SK-N-SH (cell line): ENCODE results near the gene SH3BGRL2. TPM values are rescaled to one million over a fixed set of nuclear protein-coding genes. Genes with fewer than 3 reads are reported as not detected.

ENCODE experiments used
- CTCF ChIA-PET: fragments of 300-600, 350-600 bp; formaldehyde crosslinking; extraction: SDS; loops from one replicate; lab custom pipeline; 2021; lab: Yijun Ruan, JAX
- POLR2A ChIA-PET: fragments of 350-600 bp; sonication (Branson Sonifier 250); formaldehyde crosslinking; extraction: SDS; loops from one replicate; lab custom pipeline; 2020; ENCODE audit warnings: antibody characterized with exemption, inconsistent platforms; lab: Yijun Ruan, JAX
- DNase-seq: peaks from one replicate; pipeline ENCODE4 v3.0.0; 2012
- H2AFZ ChIP-seq: fragments of 200-600 bp; sonication (generic); 2 replicates; pipeline ENCODE4 v1.8.1; 2016; ENCODE audit warnings: antibody characterized with exemption, mild to moderate bottlenecking, low read depth
- H3F3A ChIP-seq: fragments of 200-600 bp; sonication (generic); replicated peaks from 2 replicates; pipeline ENCODE3; 2016; ENCODE audit warnings: antibody characterized with exemption, mild to moderate bottlenecking; ENCODE audit not compliant: insufficient read depth
- H3K27ac ChIP-seq, 2 experiments: fragments of 200-500 bp in 1 of 2; fragments of 200-600 bp in 1 of 2; sonication (Bioruptor generic) in 1 of 2; sonication (generic), shearing (Covaris generic) in 1 of 2; 2 replicates each; pipeline versions ENCODE4 v1.5.1 to v1.6.1; 2014 to 2016; ENCODE audit warnings: low read depth in 2 of 2, inconsistent platforms in 1 of 2, low read length in 1 of 2, mild to moderate bottlenecking in 1 of 2, mixed read lengths in 1 of 2
- H3K27me3 ChIP-seq: fragments of 200-600 bp; sonication (generic), shearing (Covaris generic); 2 replicates; pipeline ENCODE4 v1.6.1; 2016; ENCODE audit warnings: mixed run types; ENCODE audit not compliant: insufficient read depth
- H3K36me3 ChIP-seq, 2 experiments: fragments of 200-500 bp in 1 of 2; fragments of 200-600 bp in 1 of 2; sonication (Bioruptor generic) in 1 of 2; sonication (generic) in 1 of 2; replicated peaks in 1 of 2; 2 replicates each; pipeline versions ENCODE3 to v1.5.1; 2014 to 2016; ENCODE audit warnings: low read length in 1 of 2, mild to moderate bottlenecking in 1 of 2; ENCODE audit not compliant: insufficient read depth in 2 of 2, control insufficient read depth in 1 of 2
- H3K4me1 ChIP-seq, 2 experiments: fragments of 200-500 bp in 1 of 2; fragments of 200-600 bp in 1 of 2; sonication (Bioruptor generic) in 1 of 2; sonication (generic), shearing (Covaris generic) in 1 of 2; 2 replicates each; pipeline versions ENCODE4 v1.5.1 to v1.6.1; 2014 to 2016; ENCODE audit warnings: low read depth in 1 of 2, low read length in 1 of 2, mixed run types in 1 of 2; ENCODE audit not compliant: insufficient read depth in 2 of 2, control insufficient read depth in 1 of 2
- H3K4me2 ChIP-seq: fragments of 200-600 bp; sonication (generic), shearing (Covaris generic); 2 replicates; pipeline ENCODE4 v1.6.1; 2017; ENCODE audit warnings: mixed run types
- H3K4me3 ChIP-seq, 2 experiments: fragments of 200-500 bp in 1 of 2; fragments of 200-600 bp in 1 of 2; sonication (Bioruptor generic) in 1 of 2; sonication (generic), shearing (Covaris generic) in 1 of 2; 2 replicates each; pipeline versions ENCODE4 v1.5.1 to v1.8.1; 2014 to 2016; ENCODE audit warnings: low read depth in 2 of 2, inconsistent platforms in 1 of 2, low read length in 1 of 2, mild to moderate bottlenecking in 1 of 2, mixed read lengths in 1 of 2, moderate library complexity in 1 of 2
- H3K79me2 ChIP-seq: fragments of 200-600 bp; sonication (generic); 2 replicates; pipeline ENCODE4 v1.8.1; 2017; ENCODE audit warnings: mild to moderate bottlenecking; ENCODE audit not compliant: insufficient read depth
- H3K9ac ChIP-seq: fragments of 200-600 bp; sonication (generic); 2 replicates; pipeline ENCODE4 v1.6.1; 2017; ENCODE audit warnings: mixed run types
- H3K9me2 ChIP-seq: fragments of 200-600 bp; sonication (generic); 2 replicates; pipeline ENCODE4 v1.6.1; 2017; ENCODE audit warnings: mixed run types
- H3K9me3 ChIP-seq: fragments of 200-600 bp; sonication (generic); 2 replicates; pipeline ENCODE4 v1.6.1; 2017; ENCODE audit warnings: mixed run types, mild to moderate bottlenecking, moderate library complexity
- H4K20me1 ChIP-seq: fragments of 200-600 bp; sonication (generic); 2 replicates; pipeline ENCODE4 v1.6.1; 2017; ENCODE audit warnings: mild to moderate bottlenecking, mixed run types; ENCODE audit not compliant: insufficient read depth
- EP300 ChIP-seq, 2 experiments: IDR thresholded peaks; 2 replicates each; pipeline versions ENCODE4 v1.4.0 to v1.6.1; 2012; ENCODE audit warnings: borderline replicate concordance in 1 of 2, low read depth in 1 of 2, low read length in 1 of 2
- EZH2phosphoT487 ChIP-seq: fragments of 200-600 bp; sonication (generic); IDR thresholded peaks from 2 replicates; pipeline ENCODE4 v1.6.1; 2017; ENCODE audit warnings: low read depth, mixed run types, mild to moderate bottlenecking, antibody characterized with exemption, moderate library complexity, borderline replicate concordance
- GABPA ChIP-seq: IDR thresholded peaks from 2 replicates; pipeline ENCODE4 v1.4.0; 2012; ENCODE audit warnings: low read depth, mild to moderate bottlenecking
- MXI1 ChIP-seq: IDR thresholded peaks from 2 replicates; pipeline ENCODE4 v1.6.1; 2012; ENCODE audit warnings: mild to moderate bottlenecking, low read depth, low read length, improper control_type of control experiment
- POLR2AphosphoS5 ChIP-seq: IDR thresholded peaks from 2 replicates; pipeline ENCODE4 v1.6.1; 2012; ENCODE audit warnings: low read depth, low read length
- RAD21 ChIP-seq: IDR thresholded peaks from 2 replicates; pipeline ENCODE4 v1.6.1; 2012; ENCODE audit warnings: mild to moderate bottlenecking, low read length
- RCOR1 ChIP-seq: fragments of 150-350 bp; IDR thresholded peaks from 2 replicates; pipeline ENCODE4 v1.6.1; 2017; ENCODE audit warnings: antibody characterized with exemption, low read length
- SIN3A ChIP-seq: IDR thresholded peaks from 2 replicates; pipeline ENCODE4 v1.6.1; 2012; ENCODE audit warnings: low read depth, mild to moderate bottlenecking, low read length, moderate library complexity, borderline replicate concordance
- TEAD4 ChIP-seq: IDR thresholded peaks from 2 replicates; pipeline ENCODE4 v1.4.0; 2012; ENCODE audit warnings: mild to moderate bottlenecking, borderline replicate concordance; ENCODE audit not compliant: insufficient read depth
- ZBTB33 ChIP-seq: IDR thresholded peaks from 2 replicates; pipeline ENCODE4 v1.4.0; 2012; ENCODE audit warnings: low read depth, borderline replicate concordance
- WGBS: methylation state at CpG from one replicate; pipeline ENCODE4 v1.1.6; 2017; ENCODE audit warnings: low lambda C conversion rate; 5-methylcytosine and 5-hydroxymethylcytosine counted together
- polyA plus RNA-seq, 3 experiments: library from polyadenylated mRNA; depleted of rRNA; stranded (reverse); fragments of >200 nt; gene quantifications; 2 replicates each; pipeline ENCODE4 v1.2.3, GENCODE V29; 2012
- TF ChIP-seq, protein P1 (sequence below): fragments of 150-350 bp; IDR thresholded peaks from 2 replicates; pipeline ENCODE4 v1.6.1; 2017; ENCODE audit warnings: antibody characterized with exemption, low read length, low read depth, borderline replicate concordance
- TF ChIP-seq, protein P2 (sequence below): fragments of 200-600 bp; sonication (generic); IDR thresholded peaks from 2 replicates; pipeline ENCODE4 v1.6.1; 2017; ENCODE audit warnings: antibody characterized with exemption, mild to moderate bottlenecking, moderate library complexity
- TF ChIP-seq, protein P3 (sequence below): IDR thresholded peaks from 2 replicates; pipeline ENCODE4 v1.4.0; 2012; ENCODE audit warnings: low read depth, borderline replicate concordance
- TF ChIP-seq, protein P4 (sequence below): IDR thresholded peaks from 2 replicates; pipeline ENCODE4 v1.4.0; 2012; ENCODE audit warnings: low read depth

The SH3BGRL2 gene
- polyA plus RNA-seq, 1 of the 3 experiments (the other 2 are of a cell fraction), result 1.4 TPM

DNA sequence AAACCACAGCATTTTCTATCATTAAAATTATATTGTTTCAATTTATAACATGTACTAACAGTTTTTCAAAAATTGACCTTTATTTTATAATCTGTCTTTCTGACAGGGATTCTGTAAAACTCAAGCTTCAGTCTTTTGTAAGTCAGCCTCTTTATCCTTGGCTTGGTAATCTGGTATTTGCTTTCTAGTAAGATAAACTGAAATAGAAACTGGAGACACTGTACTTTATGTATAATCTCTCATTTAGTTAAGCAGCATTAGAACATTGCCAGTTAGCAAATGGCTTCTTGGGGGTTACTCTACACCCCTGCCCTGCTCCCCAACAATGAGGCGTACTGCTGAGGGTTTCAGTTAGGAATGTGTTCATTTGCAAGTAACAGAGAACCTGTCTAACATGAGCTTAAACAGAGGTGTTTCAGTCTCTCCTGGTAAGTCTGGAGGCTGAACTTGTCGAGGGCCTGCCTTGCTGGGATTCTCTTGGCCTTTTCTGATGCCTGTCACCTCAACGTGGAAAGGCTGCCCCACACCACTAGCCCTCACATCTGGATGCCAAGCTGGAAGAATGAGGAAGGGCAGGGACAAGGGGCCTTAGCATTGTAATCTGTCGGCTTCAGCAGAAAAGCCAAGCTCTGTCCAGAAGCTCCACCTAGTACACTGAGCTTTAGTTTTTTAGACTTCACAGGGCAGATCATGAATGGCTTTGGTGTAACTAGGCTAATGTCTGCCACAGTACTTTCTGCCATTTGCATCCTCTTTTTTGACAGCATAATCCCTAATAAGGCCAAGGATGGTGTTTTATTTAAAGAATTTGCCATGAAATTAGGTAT, 34.8 kb downstream of the SH3BGRL2 start:
- H3K4me2 ChIP-seq, result no peak overlapping the region
- no peaks in the 10 kb centered on the region for H3K79me2 ChIP-seq
- H3K27me3 ChIP-seq, result no peaks in the 10 kb centered on the region
- no peak for TF ChIP-seq EP300 (IDR thresholded peaks at IDR 0.05; ENCODE audit: borderline replicate concordance in 1 of 2, low read depth in 1 of 2, low read length in 1 of 2)
- TF ChIP-seq EZH2phosphoT487, result no peak
- TF ChIP-seq RAD21, result no peak
- TF ChIP-seq, protein P1, sequence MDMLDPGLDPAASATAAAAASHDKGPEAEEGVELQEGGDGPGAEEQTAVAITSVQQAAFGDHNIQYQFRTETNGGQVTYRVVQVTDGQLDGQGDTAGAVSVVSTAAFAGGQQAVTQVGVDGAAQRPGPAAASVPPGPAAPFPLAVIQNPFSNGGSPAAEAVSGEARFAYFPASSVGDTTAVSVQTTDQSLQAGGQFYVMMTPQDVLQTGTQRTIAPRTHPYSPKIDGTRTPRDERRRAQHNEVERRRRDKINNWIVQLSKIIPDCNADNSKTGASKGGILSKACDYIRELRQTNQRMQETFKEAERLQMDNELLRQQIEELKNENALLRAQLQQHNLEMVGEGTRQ, result no peak
- no peak for TF ChIP-seq ZBTB33
- TF ChIP-seq SIN3A, result no peak
- TF ChIP-seq RCOR1, result no peak
- no peak for TF ChIP-seq POLR2AphosphoS5
- TF ChIP-seq GABPA, result no peak
- TF ChIP-seq, protein P2, sequence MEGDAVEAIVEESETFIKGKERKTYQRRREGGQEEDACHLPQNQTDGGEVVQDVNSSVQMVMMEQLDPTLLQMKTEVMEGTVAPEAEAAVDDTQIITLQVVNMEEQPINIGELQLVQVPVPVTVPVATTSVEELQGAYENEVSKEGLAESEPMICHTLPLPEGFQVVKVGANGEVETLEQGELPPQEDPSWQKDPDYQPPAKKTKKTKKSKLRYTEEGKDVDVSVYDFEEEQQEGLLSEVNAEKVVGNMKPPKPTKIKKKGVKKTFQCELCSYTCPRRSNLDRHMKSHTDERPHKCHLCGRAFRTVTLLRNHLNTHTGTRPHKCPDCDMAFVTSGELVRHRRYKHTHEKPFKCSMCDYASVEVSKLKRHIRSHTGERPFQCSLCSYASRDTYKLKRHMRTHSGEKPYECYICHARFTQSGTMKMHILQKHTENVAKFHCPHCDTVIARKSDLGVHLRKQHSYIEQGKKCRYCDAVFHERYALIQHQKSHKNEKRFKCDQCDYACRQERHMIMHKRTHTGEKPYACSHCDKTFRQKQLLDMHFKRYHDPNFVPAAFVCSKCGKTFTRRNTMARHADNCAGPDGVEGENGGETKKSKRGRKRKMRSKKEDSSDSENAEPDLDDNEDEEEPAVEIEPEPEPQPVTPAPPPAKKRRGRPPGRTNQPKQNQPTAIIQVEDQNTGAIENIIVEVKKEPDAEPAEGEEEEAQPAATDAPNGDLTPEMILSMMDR, result no peak
- TF ChIP-seq, protein P3, sequence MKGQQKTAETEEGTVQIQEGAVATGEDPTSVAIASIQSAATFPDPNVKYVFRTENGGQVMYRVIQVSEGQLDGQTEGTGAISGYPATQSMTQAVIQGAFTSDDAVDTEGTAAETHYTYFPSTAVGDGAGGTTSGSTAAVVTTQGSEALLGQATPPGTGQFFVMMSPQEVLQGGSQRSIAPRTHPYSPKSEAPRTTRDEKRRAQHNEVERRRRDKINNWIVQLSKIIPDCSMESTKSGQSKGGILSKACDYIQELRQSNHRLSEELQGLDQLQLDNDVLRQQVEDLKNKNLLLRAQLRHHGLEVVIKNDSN, result no peak
- no peak for TF ChIP-seq TEAD4
- TF ChIP-seq, protein P4, sequence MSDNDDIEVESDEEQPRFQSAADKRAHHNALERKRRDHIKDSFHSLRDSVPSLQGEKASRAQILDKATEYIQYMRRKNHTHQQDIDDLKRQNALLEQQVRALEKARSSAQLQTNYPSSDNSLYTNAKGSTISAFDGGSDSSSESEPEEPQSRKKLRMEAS, result no peak
- no peak for TF ChIP-seq MXI1
- no peaks in the 10 kb centered on the region for H4K20me1 ChIP-seq
- 75% methylated on average over 4 of the region's 4 CpGs for WGBS
- no peaks in the 10 kb centered on the region; a peak in 2 of 4 replicates for H3K4me1 ChIP-seq
- no peak overlapping the region for H3K4me3 ChIP-seq
- no peak overlapping the region for H3K9ac ChIP-seq
- no peak overlapping the region for H3K27ac ChIP-seq
- no peak overlapping the region for H2AFZ ChIP-seq
- ChIA-PET CTCF (interaction anchor here (1.0 to 1.8 kb wide), 2 partner anchors 24 to 202 kb away, joined by 3 to 4 read pairs; no protein-coding TSS in a partner anchor), POLR2A (no interaction called here)
- no peaks in the 10 kb centered on the region for H3F3A ChIP-seq
- H3K36me3 ChIP-seq, result no peaks in the 10 kb centered on the region
- DNase-seq, result no peak
- H3K9me3 ChIP-seq, result no peaks in the 10 kb centered on the region
- H3K9me2 ChIP-seq, result no peaks in the 10 kb centered on the region
